ENCODE results near the gene NAA50.
A peak's percentile ranks its signal among the peaks of the same experiment; 100 is the strongest.

The NAA50 gene

GRCh38 chr3:113743006-113743630, 2.9 kb downstream of the NAA50 start:
- no peaks in the 10 kb centered on the region for H3K9me3 ChIP-seq (replicated peaks in 1 of 2; ENCODE audit: control insufficient read depth in 2 of 2, insufficient read depth in 1 of 2, low read depth in 1 of 2, low read length in 2 of 2)
- no peak overlapping the region for H3K4ac ChIP-seq (ENCODE audit: low read length)
- no peak overlapping the region for H4K91ac ChIP-seq (ENCODE audit: low read depth, low read length, poor library complexity)
- H3K9ac ChIP-seq (ENCODE audit: low read depth, low read length, poor library complexity), result no peak overlapping the region
- no peak overlapping the region for H4K8ac ChIP-seq (ENCODE audit: low read depth, low read length)
- H2BK12ac ChIP-seq (ENCODE audit: low read length), result no peak overlapping the region
- H3K23ac ChIP-seq (ENCODE audit: low read depth, low read length, poor library complexity), result no peak overlapping the region
- peaks cover 2 to 37% of the 10 kb centered on the region in 2 donors for H3K36me3 ChIP-seq (replicated peaks in 1 of 2; ENCODE audit: control insufficient read depth in 2 of 2, insufficient read depth in 2 of 2, low read length in 2 of 2)
- no peaks in the 10 kb centered on the region for H3K27me3 ChIP-seq (ENCODE audit: control insufficient read depth in 3 of 3, insufficient read depth in 3 of 3, low read depth in 1 of 3, low read length in 3 of 3)
- H3K4me1 ChIP-seq (ENCODE audit: control insufficient read depth in 2 of 2, insufficient read depth in 1 of 2, low read depth in 1 of 2, low read length in 2 of 2), result peaks cover 4 to 16% of the 10 kb centered on the region in 2 donors
- no peak overlapping the region for H3K27ac ChIP-seq (replicated peaks; ENCODE audit: low read length)
- no peak overlapping the region for H3K14ac ChIP-seq (ENCODE audit: low read length)
- no peak overlapping the region for H3K18ac ChIP-seq (ENCODE audit: low read length)
- DNase-seq (ENCODE audit: low spot score), result no peak
- no peak overlapping the region for H2BK5ac ChIP-seq (ENCODE audit: low read length)
- H2BK120ac ChIP-seq (ENCODE audit: low read depth, low read length), result no peak overlapping the region
- no peak overlapping the region for H2BK15ac ChIP-seq (ENCODE audit: low read length)
- no peak overlapping the region for H3K4me2 ChIP-seq (ENCODE audit: insufficient read depth, low read length, poor library complexity, severe bottlenecking)
- no CpG with 5 or more reads among the region's 7 CpGs for WGBS, 2 donors (ENCODE audit: extremely low coverage in 2 of 2, insufficient read length in 2 of 2, insufficient replicate concordance in 1 of 2)
- H3K4me3 ChIP-seq (ENCODE audit: low read length in 2 of 2), result no peak overlapping the region
- no peak overlapping the region for H2AK5ac ChIP-seq (ENCODE audit: low read depth, low read length)
- no peak overlapping the region for H2AFZ ChIP-seq (ENCODE audit: low read length)
- H3K79me1 ChIP-seq (ENCODE audit: low read depth, low read length), result peaks cover 9% of the 10 kb centered on the region

GRCh38 chr3:113741620-113742019, 4.4 kb downstream of the NAA50 start:
- Histone ChIP-seq H3K23ac (ENCODE audit: low read depth, low read length, poor library complexity) (no peak overlapping the region), H3K36me3 (replicated peaks in 1 of 2; ENCODE audit: control insufficient read depth in 2 of 2, insufficient read depth in 2 of 2, low read length in 2 of 2) (peaks cover 2 to 37% of the 10 kb centered on the region in 2 donors), H2BK120ac (ENCODE audit: low read depth, low read length) (no peak overlapping the region), H2AFZ (ENCODE audit: low read length) (no peak overlapping the region), H3K18ac (ENCODE audit: low read length) (no peak overlapping the region), H3K27me3 (ENCODE audit: control insufficient read depth in 3 of 3, insufficient read depth in 3 of 3, low read depth in 1 of 3, low read length in 3 of 3) (no peaks in the 10 kb centered on the region), H4K8ac (ENCODE audit: low read depth, low read length) (no peak overlapping the region), H2AK5ac (ENCODE audit: low read depth, low read length) (no peak overlapping the region), H2BK12ac (ENCODE audit: low read length) (no peak overlapping the region), H4K91ac (ENCODE audit: low read depth, low read length, poor library complexity) (no peak overlapping the region), H3K4me3 (ENCODE audit: low read length in 2 of 2) (no peak overlapping the region), H3K4me1 (ENCODE audit: control insufficient read depth in 2 of 2, insufficient read depth in 1 of 2, low read depth in 1 of 2, low read length in 2 of 2) (peaks cover 4 to 15% of the 10 kb centered on the region in 2 donors), H3K27ac (replicated peaks; ENCODE audit: low read length) (no peak overlapping the region), H3K4me2 (ENCODE audit: insufficient read depth, low read length, poor library complexity, severe bottlenecking) (no peak overlapping the region), H3K9me3 (replicated peaks in 1 of 2; ENCODE audit: control insufficient read depth in 2 of 2, insufficient read depth in 1 of 2, low read depth in 1 of 2, low read length in 2 of 2) (no peaks in the 10 kb centered on the region), H3K9ac (ENCODE audit: low read depth, low read length, poor library complexity) (no peak overlapping the region), H3K14ac (ENCODE audit: low read length) (no peak overlapping the region), H3K79me1 (ENCODE audit: low read depth, low read length) (peaks cover 9% of the 10 kb centered on the region), H2BK15ac (ENCODE audit: low read length) (no peak overlapping the region), H2BK5ac (ENCODE audit: low read length) (no peak overlapping the region), H3K4ac (ENCODE audit: low read length) (no peak overlapping the region)
- no CpG with 5 or more reads among the region's 1 CpG for WGBS, 2 donors (ENCODE audit: extremely low coverage in 2 of 2, insufficient read length in 2 of 2, insufficient replicate concordance in 1 of 2)
- no peak for DNase-seq (ENCODE audit: low spot score)

GRCh38 chr3:113741086-113741485, 5.0 kb downstream of the NAA50 start:
- Histone ChIP-seq H3K23ac (ENCODE audit: low read depth, low read length, poor library complexity) (no peak overlapping the region), H2BK12ac (ENCODE audit: low read length) (no peak overlapping the region), H3K14ac (ENCODE audit: low read length) (no peak overlapping the region), H3K79me1 (ENCODE audit: low read depth, low read length) (peaks cover 9% of the 10 kb centered on the region), H3K4me3 (ENCODE audit: low read length in 2 of 2) (no peak overlapping the region), H3K9ac (ENCODE audit: low read depth, low read length, poor library complexity) (no peak overlapping the region), H3K4ac (ENCODE audit: low read length) (no peak overlapping the region), H3K18ac (ENCODE audit: low read length) (no peak overlapping the region), H3K27me3 (ENCODE audit: control insufficient read depth in 3 of 3, insufficient read depth in 3 of 3, low read depth in 1 of 3, low read length in 3 of 3) (no peaks in the 10 kb centered on the region), H3K4me1 (ENCODE audit: control insufficient read depth in 2 of 2, insufficient read depth in 1 of 2, low read depth in 1 of 2, low read length in 2 of 2) (peaks cover 4 to 15% of the 10 kb centered on the region in 2 donors), H2BK15ac (ENCODE audit: low read length) (no peak overlapping the region), H3K36me3 (replicated peaks in 1 of 2; ENCODE audit: control insufficient read depth in 2 of 2, insufficient read depth in 2 of 2, low read length in 2 of 2) (peaks cover 2 to 38% of the 10 kb centered on the region in 2 donors), H2AFZ (ENCODE audit: low read length) (no peak overlapping the region), H2AK5ac (ENCODE audit: low read depth, low read length) (no peak overlapping the region), H4K8ac (ENCODE audit: low read depth, low read length) (no peak overlapping the region), H3K4me2 (ENCODE audit: insufficient read depth, low read length, poor library complexity, severe bottlenecking) (no peak overlapping the region), H3K9me3 (replicated peaks in 1 of 2; ENCODE audit: control insufficient read depth in 2 of 2, insufficient read depth in 1 of 2, low read depth in 1 of 2, low read length in 2 of 2) (no peaks in the 10 kb centered on the region), H3K27ac (replicated peaks; ENCODE audit: low read length) (no peak overlapping the region), H4K91ac (ENCODE audit: low read depth, low read length, poor library complexity) (no peak overlapping the region), H2BK5ac (ENCODE audit: low read length) (no peak overlapping the region), H2BK120ac (ENCODE audit: low read depth, low read length) (no peak overlapping the region)
- no CpG with 5 or more reads among the region's 5 CpGs for WGBS, 2 donors (ENCODE audit: extremely low coverage in 2 of 2, insufficient read length in 2 of 2, insufficient replicate concordance in 1 of 2)
- no peak for DNase-seq (ENCODE audit: low spot score)

GRCh38 chr3:113736548-113737089, 9.4 kb downstream of the NAA50 start:
- Histone ChIP-seq H3K14ac (ENCODE audit: low read length) (no peak overlapping the region), H4K91ac (ENCODE audit: low read depth, low read length, poor library complexity) (no peak overlapping the region), H3K4me2 (ENCODE audit: insufficient read depth, low read length, poor library complexity, severe bottlenecking) (no peak overlapping the region), H3K4ac (ENCODE audit: low read length) (no peak overlapping the region), H3K36me3 (replicated peaks in 1 of 2; ENCODE audit: control insufficient read depth in 2 of 2, insufficient read depth in 2 of 2, low read length in 2 of 2) (peaks cover 4 to 37% of the 10 kb centered on the region in 2 donors), H3K4me3 (ENCODE audit: low read length in 2 of 2) (no peak overlapping the region), H3K4me1 (ENCODE audit: control insufficient read depth in 2 of 2, insufficient read depth in 1 of 2, low read depth in 1 of 2, low read length in 2 of 2) (peaks cover 0 to 3% of the 10 kb centered on the region in 2 donors), H2BK5ac (ENCODE audit: low read length) (no peak overlapping the region), H4K8ac (ENCODE audit: low read depth, low read length) (no peak overlapping the region), H2AK5ac (ENCODE audit: low read depth, low read length) (no peak overlapping the region), H2BK120ac (ENCODE audit: low read depth, low read length) (no peak overlapping the region), H2AFZ (ENCODE audit: low read length) (no peak overlapping the region), H3K9me3 (replicated peaks in 1 of 2; ENCODE audit: control insufficient read depth in 2 of 2, insufficient read depth in 1 of 2, low read depth in 1 of 2, low read length in 2 of 2) (no peaks in the 10 kb centered on the region), H3K27ac (replicated peaks; ENCODE audit: low read length) (no peak overlapping the region), H3K23ac (ENCODE audit: low read depth, low read length, poor library complexity) (no peak overlapping the region), H3K79me1 (ENCODE audit: low read depth, low read length) (peaks cover 4% of the 10 kb centered on the region), H2BK15ac (ENCODE audit: low read length) (no peak overlapping the region), H3K27me3 (ENCODE audit: control insufficient read depth in 3 of 3, insufficient read depth in 3 of 3, low read depth in 1 of 3, low read length in 3 of 3) (no peaks in the 10 kb centered on the region), H2BK12ac (ENCODE audit: low read length) (no peak overlapping the region), H3K9ac (ENCODE audit: low read depth, low read length, poor library complexity) (no peak overlapping the region), H3K18ac (ENCODE audit: low read length) (no peak overlapping the region)
- WGBS, 2 donors (ENCODE audit: extremely low coverage in 2 of 2, insufficient read length in 2 of 2, insufficient replicate concordance in 1 of 2), result no CpG with 5 or more reads among the region's 3 CpGs
- DNase-seq (ENCODE audit: low spot score), result peak; percentile 33

Measured in neuronal stem cell (in vitro differentiated cells).